Panc1 (cell line): ENCODE measurements around the gene MET. TPM values are rescaled to one million over a fixed set of nuclear protein-coding genes. Genes with fewer than 3 reads are reported as not detected.

Experiments
- ATAC-seq: fragments of 200-7000 bp; cut with Tn5 transposase; 2 replicates; pipeline ENCODE4 v1.9.1; 2020; ENCODE audit warnings: mild to moderate bottlenecking, moderate library complexity
- BruUV-seq: library from RNA; stranded (reverse); fragments of 400-500 nt; replicated peaks from 2 replicates; lab custom pipeline; 2021; lab: Mats Ljungman, UMichigan
- CTCF ChIA-PET: fragments of 300-600 bp; sonication (Branson Sonifier 250); formaldehyde crosslinking; loops from one replicate; lab custom pipeline; 2022; ENCODE audit warnings: antibody characterized with exemption; lab: Charles Lee
- POLR2A ChIA-PET: fragments of 300-600 bp; sonication (Branson Sonifier 250); formaldehyde crosslinking; loops from one replicate; lab custom pipeline; 2022; ENCODE audit warnings: antibody characterized with exemption; lab: Charles Lee
- DNase-seq: peaks from one replicate; pipeline ENCODE4 v3.0.0-alpha.2; 2010; ENCODE audit warnings: low read depth, low spot score
- H3K27ac ChIP-seq: 2 replicates; pipeline ENCODE4 v1.5.1; 2011; ENCODE audit warnings: mild to moderate bottlenecking, low read length, inconsistent platforms
- H3K27me3 ChIP-seq: fragments of 200-500 bp; sonication (Bioruptor generic); 2 replicates; pipeline ENCODE4 v1.6.0; 2014; ENCODE audit warnings: low read length, inconsistent platforms; ENCODE audit not compliant: control insufficient read depth, insufficient read depth
- H3K36me3 ChIP-seq: fragments of 200-500 bp; sonication (Bioruptor generic); 2 replicates; pipeline ENCODE4 v1.5.1; 2014; ENCODE audit warnings: inconsistent platforms, mild to moderate bottlenecking, low read length, moderate library complexity; ENCODE audit not compliant: control insufficient read depth, insufficient read depth
- H3K4me1 ChIP-seq: 2 replicates; pipeline ENCODE4 v1.5.1; 2011; ENCODE audit warnings: inconsistent platforms, mild to moderate bottlenecking, low read length, moderate library complexity; ENCODE audit not compliant: control insufficient read depth, insufficient read depth
- H3K4me3 ChIP-seq, 2 experiments: 2 replicates each; pipeline ENCODE4 v1.5.1; 2011 to 2012; ENCODE audit warnings: low read depth in 2 of 2, low read length in 2 of 2, mild to moderate bottlenecking in 2 of 2, inconsistent platforms in 1 of 2, moderate library complexity in 1 of 2
- H3K9me3 ChIP-seq: fragments of 200-500 bp; sonication (Bioruptor generic); 2 replicates; pipeline ENCODE4 v1.5.1; 2014; ENCODE audit warnings: low read depth, mild to moderate bottlenecking, inconsistent platforms, low read length, moderate library complexity; ENCODE audit not compliant: control insufficient read depth, insufficient read depth
- POLR2AphosphoS5 ChIP-seq: IDR thresholded peaks from 2 replicates; pipeline ENCODE4 v1.6.1; 2012; ENCODE audit warnings: mild to moderate bottlenecking, low read depth, low read length, moderate library complexity
- SIN3A ChIP-seq: IDR thresholded peaks from 2 replicates; pipeline ENCODE4 v1.6.1; 2012; ENCODE audit warnings: low read depth, mild to moderate bottlenecking, low read length, moderate library complexity, borderline replicate concordance; ENCODE audit not compliant: insufficient read depth
- TCF7L2 ChIP-seq: IDR thresholded peaks from 2 replicates; pipeline ENCODE4 v1.6.1; 2011; ENCODE audit warnings: mild to moderate bottlenecking, low read depth, low read length, inconsistent platforms
- in situ Hi-C: cut with HindIII; loops from 2 replicates; pipeline ENCODE4 v1.10.0; 2016; ENCODE audit warnings: low sequenced_read_pairs, low pct_unique_long_range_greater_than_20kb
- intact Hi-C: fragments of 100-400 bp; cut with micrococcal nuclease; formaldehyde crosslinking; loops from one replicate; pipeline ENCODE4 v1.10.0; 2022; ENCODE audit not compliant: unreplicated experiment
- total RNA-seq: library from RNA; stranded (reverse); gene quantifications from one replicate; pipeline ENCODE4 v1.2.1, GENCODE V29; 2021; ENCODE audit not compliant: unreplicated experiment
- TF ChIP-seq, protein P1 (sequence below), 2 experiments: IDR thresholded peaks; 2 replicates each; pipeline ENCODE4 v1.6.1; 2011 to 2012; ENCODE audit warnings: low read depth in 2 of 2, control low read depth in 1 of 2, low read length in 1 of 2, mild to moderate bottlenecking in 1 of 2, moderate library complexity in 1 of 2; ENCODE audit not compliant: insufficient read depth in 1 of 2
- TF ChIP-seq, protein P2 (sequence below): fragments of 450-650 bp; IDR thresholded peaks from 2 replicates; pipeline ENCODE4 v1.5.1; 2017; ENCODE audit warnings: mild to moderate bottlenecking

The MET gene
- total RNA-seq, 1 experiment from 2014 or later = 103 TPM

DNA sequence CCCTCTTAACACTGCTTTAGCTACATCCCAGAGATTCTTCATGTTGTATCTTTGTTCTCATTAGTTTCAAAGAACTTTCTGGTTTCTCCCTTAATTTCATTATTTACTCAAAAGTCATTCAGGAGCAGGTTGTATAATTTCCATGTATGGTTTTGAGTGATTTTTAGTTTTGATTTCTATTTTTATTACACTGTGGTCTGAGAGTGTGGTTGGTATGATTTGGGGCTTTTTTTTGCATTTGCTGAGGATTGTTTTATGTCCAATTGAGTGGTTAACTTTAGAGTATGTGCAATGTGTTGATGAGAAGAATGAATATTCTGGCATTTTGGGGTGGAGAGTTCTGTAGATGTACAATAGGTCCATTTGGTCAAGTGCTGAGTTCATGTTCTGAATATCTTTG lies 152.5 kb downstream of the MET start:
- intact Hi-C loops = no loop called here
- no peaks in the 10 kb centered on the region for H3K27me3 ChIP-seq
- TF ChIP-seq SIN3A (no peak), TCF7L2 (no peak), POLR2AphosphoS5 (no peak)
- TF ChIP-seq, protein P1, sequence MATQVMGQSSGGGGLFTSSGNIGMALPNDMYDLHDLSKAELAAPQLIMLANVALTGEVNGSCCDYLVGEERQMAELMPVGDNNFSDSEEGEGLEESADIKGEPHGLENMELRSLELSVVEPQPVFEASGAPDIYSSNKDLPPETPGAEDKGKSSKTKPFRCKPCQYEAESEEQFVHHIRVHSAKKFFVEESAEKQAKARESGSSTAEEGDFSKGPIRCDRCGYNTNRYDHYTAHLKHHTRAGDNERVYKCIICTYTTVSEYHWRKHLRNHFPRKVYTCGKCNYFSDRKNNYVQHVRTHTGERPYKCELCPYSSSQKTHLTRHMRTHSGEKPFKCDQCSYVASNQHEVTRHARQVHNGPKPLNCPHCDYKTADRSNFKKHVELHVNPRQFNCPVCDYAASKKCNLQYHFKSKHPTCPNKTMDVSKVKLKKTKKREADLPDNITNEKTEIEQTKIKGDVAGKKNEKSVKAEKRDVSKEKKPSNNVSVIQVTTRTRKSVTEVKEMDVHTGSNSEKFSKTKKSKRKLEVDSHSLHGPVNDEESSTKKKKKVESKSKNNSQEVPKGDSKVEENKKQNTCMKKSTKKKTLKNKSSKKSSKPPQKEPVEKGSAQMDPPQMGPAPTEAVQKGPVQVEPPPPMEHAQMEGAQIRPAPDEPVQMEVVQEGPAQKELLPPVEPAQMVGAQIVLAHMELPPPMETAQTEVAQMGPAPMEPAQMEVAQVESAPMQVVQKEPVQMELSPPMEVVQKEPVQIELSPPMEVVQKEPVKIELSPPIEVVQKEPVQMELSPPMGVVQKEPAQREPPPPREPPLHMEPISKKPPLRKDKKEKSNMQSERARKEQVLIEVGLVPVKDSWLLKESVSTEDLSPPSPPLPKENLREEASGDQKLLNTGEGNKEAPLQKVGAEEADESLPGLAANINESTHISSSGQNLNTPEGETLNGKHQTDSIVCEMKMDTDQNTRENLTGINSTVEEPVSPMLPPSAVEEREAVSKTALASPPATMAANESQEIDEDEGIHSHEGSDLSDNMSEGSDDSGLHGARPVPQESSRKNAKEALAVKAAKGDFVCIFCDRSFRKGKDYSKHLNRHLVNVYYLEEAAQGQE (IDR thresholded peaks at IDR 0.05; ENCODE audit: insufficient read depth in 1 of 2, low read depth in 2 of 2, low read length in 1 of 2) = no peak
- TF ChIP-seq, protein P2, sequence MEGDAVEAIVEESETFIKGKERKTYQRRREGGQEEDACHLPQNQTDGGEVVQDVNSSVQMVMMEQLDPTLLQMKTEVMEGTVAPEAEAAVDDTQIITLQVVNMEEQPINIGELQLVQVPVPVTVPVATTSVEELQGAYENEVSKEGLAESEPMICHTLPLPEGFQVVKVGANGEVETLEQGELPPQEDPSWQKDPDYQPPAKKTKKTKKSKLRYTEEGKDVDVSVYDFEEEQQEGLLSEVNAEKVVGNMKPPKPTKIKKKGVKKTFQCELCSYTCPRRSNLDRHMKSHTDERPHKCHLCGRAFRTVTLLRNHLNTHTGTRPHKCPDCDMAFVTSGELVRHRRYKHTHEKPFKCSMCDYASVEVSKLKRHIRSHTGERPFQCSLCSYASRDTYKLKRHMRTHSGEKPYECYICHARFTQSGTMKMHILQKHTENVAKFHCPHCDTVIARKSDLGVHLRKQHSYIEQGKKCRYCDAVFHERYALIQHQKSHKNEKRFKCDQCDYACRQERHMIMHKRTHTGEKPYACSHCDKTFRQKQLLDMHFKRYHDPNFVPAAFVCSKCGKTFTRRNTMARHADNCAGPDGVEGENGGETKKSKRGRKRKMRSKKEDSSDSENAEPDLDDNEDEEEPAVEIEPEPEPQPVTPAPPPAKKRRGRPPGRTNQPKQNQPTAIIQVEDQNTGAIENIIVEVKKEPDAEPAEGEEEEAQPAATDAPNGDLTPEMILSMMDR = no peak
- ChIA-PET POLR2A (no interaction called here), CTCF (no interaction called here)
- no peak overlapping the region for H3K4me3 ChIP-seq
- BruUV-seq = no TSS peak
- in situ Hi-C loops = no loop called here
- no peaks in the 10 kb centered on the region for H3K9me3 ChIP-seq
- DNase-seq (no peak), ATAC-seq (no peak)
- H3K4me1 ChIP-seq = 0 out of 2 replicates have a peak, but pooled peaks cover 2% of the 10 kb centered on the region
- H3K27ac ChIP-seq = no peak overlapping the region
- no peaks in the 10 kb centered on the region for H3K36me3 ChIP-seq

DNA sequence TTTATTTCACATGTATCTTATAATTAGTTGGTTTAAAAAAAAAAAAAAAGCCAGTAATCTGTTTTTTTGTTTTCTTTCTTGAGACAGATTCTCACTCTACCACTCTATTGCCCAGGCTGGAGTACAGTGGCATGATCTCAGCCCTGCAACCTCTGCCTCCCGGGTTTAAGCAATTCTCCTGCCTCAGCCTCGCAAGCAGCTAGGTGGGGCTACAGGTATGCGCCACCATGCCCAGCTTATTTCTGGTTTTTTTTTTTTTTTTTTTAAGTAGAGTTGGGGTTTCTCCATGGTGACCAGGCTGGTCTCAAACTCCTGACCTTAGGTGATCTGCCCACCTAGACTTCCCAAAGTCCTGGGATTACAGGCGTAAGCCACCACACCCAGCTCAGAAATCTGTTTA lies 156.3 kb downstream of the MET start:
- POLR2A ChIA-PET = no interaction called here
- in situ Hi-C loops = no loop called here
- ATAC-seq = no peak
- CTCF ChIA-PET = no interaction called here
- H3K27ac ChIP-seq = no peak overlapping the region
- 0 out of 2 replicates have a peak, but pooled peaks cover 2% of the 10 kb centered on the region for H3K4me1 ChIP-seq
- H3K9me3 ChIP-seq = no peaks in the 10 kb centered on the region
- H3K36me3 ChIP-seq = no peaks in the 10 kb centered on the region
- TF ChIP-seq TCF7L2 (no peak), POLR2AphosphoS5 (no peak), SIN3A (no peak)
- TF ChIP-seq, protein P1 (IDR thresholded peaks at IDR 0.05; ENCODE audit: insufficient read depth in 1 of 2, low read depth in 2 of 2, low read length in 1 of 2) = no peak
- TF ChIP-seq, protein P2 = peak; percentile 49
- no peak overlapping the region for H3K4me3 ChIP-seq
- BruUV-seq = no TSS peak
- H3K27me3 ChIP-seq = no peaks in the 10 kb centered on the region
- DNase-seq = no peak
- intact Hi-C loops = no loop called here
